ENCODE measurements around the gene JMJD8. TPM values are rescaled to one million over a fixed set of nuclear protein-coding genes. Genes with fewer than 3 reads are reported as not detected.
A peak's percentile ranks its signal among the peaks of the same experiment; 100 is the strongest.

Gene JMJD8
- total RNA-seq, 1 donor from 2014 or later, result 158 TPM

- H3K4me1 ChIP-seq, result peaks cover 25 to 32% of the 10 kb centered on the region in 2 donors
- H3K27ac ChIP-seq, result no peak overlapping the region
- intact Hi-C loops (cut with DNase I), result no loop called here
- no peak overlapping the region for H3K4me3 ChIP-seq
- H3K27me3 ChIP-seq, result peaks cover 13% of the 10 kb centered on the region
- DNase-seq (ENCODE audit: low spot score in 2 of 2), result no peak
- no peaks in the 10 kb centered on the region for H3K9me3 ChIP-seq
- no peak for TF ChIP-seq CTCF (IDR thresholded peaks at IDR 0.05)
- no peaks in the 10 kb centered on the region for H3K36me3 ChIP-seq
Observed at GRCh38 chr16:723695-724094, 39.6 kb upstream of the JMJD8 start.

GRCh38 chr16:722835-723633, 38.9 kb upstream of the JMJD8 start:
- no peak for DNase-seq (ENCODE audit: low spot score in 2 of 2)
- Histone ChIP-seq H3K4me1 (peaks cover 19 to 25% of the 10 kb centered on the region in 2 donors), H3K9me3 (no peaks in the 10 kb centered on the region), H3K27me3 (peaks cover 10% of the 10 kb centered on the region), H3K36me3 (no peaks in the 10 kb centered on the region), H3K27ac (no peak overlapping the region), H3K4me3 (no peak overlapping the region)
- intact Hi-C loops (cut with DNase I), result no loop called here
- no peak for TF ChIP-seq CTCF (IDR thresholded peaks at IDR 0.05)

- Histone ChIP-seq H3K9me3 (no peaks in the 10 kb centered on the region), H3K4me1 (peaks cover 10 to 14% of the 10 kb centered on the region in 2 donors), H3K36me3 (no peaks in the 10 kb centered on the region), H3K27ac (peak overlapping the region in 1 of 2 donors; percentile 80), H3K4me3 (peak overlapping the region; percentile 74 to 96), H3K27me3 (no peaks in the 10 kb centered on the region)
- no peak for TF ChIP-seq CTCF (IDR thresholded peaks at IDR 0.05)
- no peak for DNase-seq (ENCODE audit: low spot score in 2 of 2)
- intact Hi-C loops (cut with DNase I), result no loop called here
Observed at GRCh38 chr16:721765-722540, 37.8 kb upstream of the JMJD8 start.

- no peaks in the 10 kb centered on the region for H3K9me3 ChIP-seq
- no peaks in the 10 kb centered on the region for H3K27me3 ChIP-seq
- no peaks in the 10 kb centered on the region for H3K36me3 ChIP-seq
- H3K27ac ChIP-seq, result peak within 1 kb of the TSS; percentile 74 to 80
- H3K4me3 ChIP-seq, result peak within 1 kb of the TSS; percentile 74 to 96
- H3K4me1 ChIP-seq, result peaks cover 8 to 14% of the 10 kb centered on the region in 2 donors
- no peak for TF ChIP-seq CTCF (IDR thresholded peaks at IDR 0.05)
- DNase-seq (ENCODE audit: low spot score in 2 of 2), result peak in 1 of 2 donors; percentile 82
- intact Hi-C loops (cut with DNase I), result no loop called here
Observed at GRCh38 chr16:720990-721764, 37.0 kb upstream of the JMJD8 start, which contains the start of gene ANTKMT. TSS of gene ANTKMT (plus strand) at chr16:721146. CDS start at chr16:721275, 129 bp downstream.

- peaks cover 14 to 19% of the 10 kb centered on the region in 2 donors for H3K4me1 ChIP-seq
Observed at GRCh38 chr16:720447-720989, 36.4 kb upstream of the JMJD8 start.

More at GRCh38 chr16:720447-720989, 36.4 kb upstream of the JMJD8 start:
- Histone ChIP-seq H3K36me3 (no peaks in the 10 kb centered on the region), H3K4me3 (peak overlapping the region; percentile 74 to 96), H3K27ac (peak overlapping the region; percentile 74 to 80), H3K9me3 (no peaks in the 10 kb centered on the region), H3K27me3 (no peaks in the 10 kb centered on the region)
- intact Hi-C loops (cut with DNase I), result no loop called here
- no peak for DNase-seq (ENCODE audit: low spot score in 2 of 2)
- no peak for TF ChIP-seq CTCF (IDR thresholded peaks at IDR 0.05)
